SIG-M5 (cell line): ENCODE results near the gene C8A.

Experiments used
- DNase-seq: peaks from one replicate; lab custom pipeline; 2025; lab: John Stamatoyannopoulos, UW

The C8A gene

DNA sequence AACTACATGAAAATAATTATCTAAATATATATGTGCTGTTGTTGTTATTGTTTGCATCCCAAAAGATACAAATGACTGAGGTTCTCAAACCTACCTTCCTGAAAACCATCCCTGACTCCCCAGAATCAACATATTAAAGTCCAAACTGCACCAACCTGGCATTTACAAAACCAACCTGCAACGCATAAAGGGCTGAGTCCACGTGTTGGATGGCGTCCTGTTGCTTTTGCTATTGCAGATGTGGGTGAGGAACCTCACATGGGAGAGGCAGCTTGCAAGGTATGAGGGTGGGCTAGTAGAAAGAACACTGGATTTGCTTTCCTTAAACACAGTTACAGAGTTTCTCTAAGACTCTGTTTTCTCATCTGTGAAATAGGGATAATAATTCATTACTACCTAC, 112.8 kb downstream of the C8A start:
- DNase-seq, result no peak
